Measurements from ENCODE around the gene NIT1.

DNA sequence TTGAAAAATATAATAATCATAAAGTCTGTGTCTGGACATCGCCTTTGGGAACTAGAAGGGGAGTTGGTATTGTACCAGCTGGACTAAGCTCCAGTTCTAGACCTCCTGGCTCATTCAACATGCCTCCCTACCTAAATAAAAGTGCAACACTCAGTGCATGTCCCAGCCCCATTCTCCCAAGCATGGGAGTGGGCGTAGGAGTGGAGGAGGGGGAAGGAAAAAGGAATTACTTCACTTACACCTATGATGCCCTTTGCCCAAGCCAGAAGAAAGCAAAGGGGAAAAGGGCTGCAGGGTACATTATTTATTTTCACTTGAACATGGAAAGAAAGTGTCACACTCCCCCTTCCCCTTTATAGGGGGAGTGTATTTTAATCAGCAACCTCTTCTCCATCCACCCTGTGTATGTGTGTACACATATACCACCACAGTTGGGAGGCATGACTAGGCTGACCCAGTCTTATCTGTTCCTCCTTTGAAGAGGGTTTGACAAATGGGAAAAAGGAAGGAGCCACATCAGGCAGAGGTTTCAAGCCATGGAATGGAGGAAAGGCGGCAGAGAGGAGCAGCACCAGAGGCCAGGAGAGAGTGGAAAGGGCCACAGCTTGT lies 3.2 kb downstream of the NIT1 start:
- TF ChIP-seq POLR2A (IDR thresholded peaks at IDR 0.05; ENCODE audit: low read depth, low read length) (no peak), TAF1 (IDR thresholded peaks at IDR 0.05; ENCODE audit: borderline replicate concordance, low read depth, low read length) (no peak)
